GM21619 (cell line): ENCODE results near the gene GAS2L1.

ENCODE experiments used
- ATAC-seq: cut with Tn5 transposase; IDR thresholded peaks from one replicate; pipeline ENCODE4 v1.9.1; 2021; ENCODE audit not compliant: unreplicated experiment

The GAS2L1 gene

DNA sequence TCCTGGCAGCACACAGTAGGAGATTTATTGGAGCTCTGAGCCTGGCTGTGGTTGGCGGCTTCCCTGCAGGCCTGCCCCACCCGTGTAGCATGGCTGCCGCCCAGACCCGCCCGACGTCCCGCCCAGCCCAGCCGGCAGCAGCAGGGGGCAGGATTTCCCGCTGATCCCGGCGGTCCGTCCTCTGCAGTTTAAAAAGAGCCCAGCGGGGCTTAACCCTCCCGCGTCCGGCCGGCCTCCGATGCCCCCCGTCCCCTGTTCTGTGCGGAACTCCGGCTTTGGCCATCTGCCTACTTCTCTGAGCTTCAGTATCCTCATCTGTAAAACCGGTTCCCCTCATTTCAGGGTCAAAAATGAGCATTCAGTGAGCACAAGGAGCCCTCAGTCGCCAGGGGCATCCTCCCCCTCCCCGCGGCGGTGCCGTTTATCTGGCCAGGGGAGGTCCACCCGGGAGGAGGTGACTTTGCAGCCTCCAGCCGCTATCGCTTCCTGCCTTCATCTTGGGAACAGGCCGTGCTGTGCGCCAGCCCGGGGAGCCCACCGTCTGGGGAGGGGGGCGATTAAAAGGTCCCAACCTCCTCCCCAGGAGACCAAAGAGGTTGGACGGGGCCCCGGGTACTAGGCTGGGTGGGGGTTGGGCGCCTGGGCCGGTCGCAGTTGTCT, at the start of gene GAS2L1:
Gene GAS2L1 (plus strand): TSS at position 476 of the 660 bp plus-strand sequence. CDS start 1,456 bp downstream, outside the sequence.
- ATAC-seq = no peak

DNA sequence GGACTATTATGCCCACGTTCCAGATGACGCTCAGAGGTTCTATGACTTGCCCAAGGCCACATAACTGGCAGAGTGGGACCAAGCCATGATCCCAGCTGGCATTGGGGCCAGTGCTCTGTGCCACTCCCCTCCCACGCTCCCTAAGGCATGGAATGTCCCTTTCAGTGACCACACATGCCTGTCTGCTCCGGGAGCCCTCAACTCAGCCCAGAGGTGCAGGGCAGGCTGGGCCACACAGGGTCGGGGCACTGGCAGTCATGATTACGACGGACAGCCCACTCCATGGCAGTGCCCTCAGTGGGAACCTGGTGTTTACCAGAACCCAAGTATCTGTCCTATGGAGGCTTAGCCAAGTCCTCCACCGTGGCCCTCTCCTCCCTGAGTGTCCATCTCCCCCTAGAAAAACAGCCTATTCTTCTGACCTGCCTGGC, 48.7 kb upstream of the GAS2L1 start:
- no peak for ATAC-seq

DNA sequence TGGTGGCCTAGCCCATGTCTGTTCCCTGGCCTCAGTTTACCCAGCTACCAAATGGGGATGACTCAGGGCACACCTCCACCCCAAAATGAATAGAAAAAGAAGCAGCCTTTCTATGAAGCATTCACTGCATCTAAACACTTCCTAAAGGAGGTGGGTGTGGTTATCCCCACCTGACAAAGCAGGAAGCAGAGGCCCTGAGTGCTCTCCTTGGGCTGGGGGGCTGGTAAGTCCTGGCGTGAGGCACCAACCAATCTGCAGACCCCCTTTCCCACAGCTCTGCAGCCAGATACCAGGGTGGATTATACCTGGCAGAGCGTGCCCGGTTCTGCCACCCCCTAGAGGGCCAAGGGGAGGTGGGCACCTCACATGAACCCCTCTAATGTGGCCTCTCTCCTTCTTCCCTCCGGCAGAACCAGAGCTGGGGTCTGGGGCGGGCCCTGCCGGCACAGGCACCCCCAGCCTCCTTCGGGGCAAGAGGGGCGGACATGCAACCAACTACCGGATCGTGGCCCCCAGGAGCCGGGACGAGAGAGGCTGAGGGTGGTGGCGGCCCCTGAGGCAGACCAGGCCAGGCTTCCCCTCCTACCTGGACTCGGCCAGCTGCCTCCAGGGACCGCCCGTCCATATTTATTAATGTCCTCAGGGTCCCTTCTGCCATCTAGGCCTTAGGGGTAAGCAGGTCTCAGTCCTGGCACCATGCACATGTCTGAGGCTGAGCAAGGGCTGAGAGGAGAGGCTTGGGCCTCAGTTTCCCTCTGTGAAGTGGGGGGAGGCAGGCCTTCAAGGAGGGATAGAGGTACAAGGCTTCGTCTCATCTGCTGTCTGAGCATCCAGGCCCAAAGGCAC, 47.8 kb upstream of the GAS2L1 start:
- no peak for ATAC-seq

DNA sequence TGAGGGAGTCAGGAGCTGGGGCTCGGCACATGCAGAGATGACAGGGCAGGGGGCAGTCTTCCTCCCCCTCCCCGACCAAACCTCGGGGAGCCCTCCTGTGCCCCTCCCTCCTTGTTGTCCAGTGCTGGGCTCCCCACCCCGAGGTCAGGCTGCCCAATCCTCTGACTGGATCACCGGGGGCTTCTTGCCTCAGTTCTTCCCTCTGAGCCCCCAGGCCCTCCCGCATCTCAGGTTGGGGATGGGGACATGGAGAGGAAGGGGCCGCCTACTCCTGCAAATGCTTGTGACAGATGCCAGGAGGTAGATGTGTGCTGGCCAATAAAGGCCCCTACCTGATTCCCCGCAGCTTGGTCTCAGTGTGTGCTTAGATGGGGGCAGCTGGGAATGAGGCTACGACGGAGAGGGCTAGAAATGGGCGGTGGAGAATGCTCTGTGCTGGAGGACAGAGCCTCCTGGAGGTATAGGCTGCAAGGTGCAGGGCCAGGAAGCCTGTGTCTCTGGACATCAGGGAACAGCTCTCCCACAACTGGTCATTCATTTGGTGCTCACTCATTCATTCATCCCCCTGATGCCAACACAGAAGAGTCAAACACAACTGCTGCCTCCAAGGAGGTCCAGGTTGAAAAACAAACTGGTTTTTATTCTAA, 47.1 kb upstream of the GAS2L1 start:
- ATAC-seq = no peak

DNA sequence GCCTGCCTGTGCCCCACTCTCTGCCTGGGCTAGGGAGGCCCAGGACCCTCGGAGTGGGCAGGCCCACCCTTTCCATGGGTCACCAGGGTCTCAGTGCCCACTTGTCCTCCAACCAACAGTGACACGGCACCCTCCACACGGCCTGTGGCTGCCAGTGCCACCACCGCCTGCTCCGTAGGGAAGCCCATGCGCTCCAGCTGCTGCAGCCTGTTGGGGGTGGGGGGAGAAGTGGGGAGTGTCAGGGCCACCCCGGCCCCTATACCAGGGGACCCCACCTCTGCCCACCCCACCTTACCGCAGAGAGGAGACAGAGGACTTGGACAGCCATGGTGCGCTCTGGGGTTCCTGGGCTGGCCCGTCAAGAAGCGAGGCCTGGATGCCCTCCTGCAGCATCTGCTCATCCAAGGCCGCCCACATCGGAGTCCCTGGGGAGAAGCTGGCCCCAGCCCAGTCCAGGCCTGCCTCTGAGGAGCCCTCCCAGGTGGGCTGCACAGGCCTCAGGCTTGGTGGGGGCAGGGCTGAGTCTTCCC, 46.4 kb upstream of the GAS2L1 start:
- no peak for ATAC-seq

DNA sequence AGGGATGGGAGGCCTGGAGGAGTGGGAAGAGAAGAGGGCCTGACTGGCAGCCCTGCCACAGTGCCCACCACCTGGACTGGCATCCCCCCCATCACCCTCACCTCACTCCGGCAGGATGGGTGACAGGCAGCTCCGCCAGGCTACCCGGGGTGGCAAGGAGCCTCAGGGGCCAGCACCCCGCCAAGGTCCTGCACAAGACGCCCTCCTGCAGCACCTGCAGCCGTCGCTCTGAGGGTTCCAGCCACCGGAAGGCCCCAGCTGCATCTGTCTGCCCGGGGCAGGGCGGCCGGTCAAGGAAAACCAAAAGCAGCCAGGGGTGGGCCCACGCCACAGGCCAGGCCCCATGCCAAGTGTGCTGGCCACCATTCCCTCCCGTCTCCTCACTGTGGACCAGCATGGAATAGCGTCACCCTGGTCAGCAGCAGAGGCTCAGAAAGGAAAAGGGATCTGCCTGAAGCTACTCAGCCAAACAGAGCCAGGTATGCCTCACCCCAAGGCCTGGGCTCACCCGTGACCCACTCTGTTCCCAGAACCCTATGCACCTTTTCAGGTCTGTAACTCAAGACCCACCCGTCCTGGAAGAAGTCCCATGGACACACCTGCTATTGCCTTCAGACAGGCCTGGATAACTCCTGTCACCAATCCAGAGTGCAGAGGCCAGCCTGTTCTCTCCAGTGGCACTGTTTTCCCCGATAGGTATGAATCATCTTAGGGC, 45.7 kb upstream of the GAS2L1 start:
- no peak for ATAC-seq

DNA sequence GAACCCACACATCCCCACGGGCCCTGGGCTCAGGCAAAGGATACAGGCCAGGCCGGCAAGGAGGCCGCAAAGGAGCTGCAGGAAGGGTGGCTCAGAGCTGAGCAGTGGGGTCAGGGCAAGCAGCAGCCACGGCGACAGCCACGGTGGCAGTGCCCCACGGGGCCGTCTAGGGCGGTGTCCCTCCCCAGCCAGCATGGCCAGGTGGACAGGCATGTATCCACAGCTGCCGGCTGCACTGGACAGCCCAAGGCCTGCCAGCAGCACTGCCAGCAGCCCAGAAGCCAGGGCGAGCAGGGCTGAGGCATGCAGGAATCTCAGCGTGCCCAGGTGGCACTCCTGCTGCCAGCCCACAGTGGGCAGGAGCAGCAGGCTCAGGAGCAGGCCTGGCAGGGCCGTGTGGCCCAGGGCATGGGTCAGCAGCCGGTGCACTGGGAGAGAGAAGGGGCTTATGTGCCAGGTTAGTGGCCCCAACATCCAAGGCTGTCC, 42.6 kb upstream of the GAS2L1 start:
- no peak for ATAC-seq

DNA sequence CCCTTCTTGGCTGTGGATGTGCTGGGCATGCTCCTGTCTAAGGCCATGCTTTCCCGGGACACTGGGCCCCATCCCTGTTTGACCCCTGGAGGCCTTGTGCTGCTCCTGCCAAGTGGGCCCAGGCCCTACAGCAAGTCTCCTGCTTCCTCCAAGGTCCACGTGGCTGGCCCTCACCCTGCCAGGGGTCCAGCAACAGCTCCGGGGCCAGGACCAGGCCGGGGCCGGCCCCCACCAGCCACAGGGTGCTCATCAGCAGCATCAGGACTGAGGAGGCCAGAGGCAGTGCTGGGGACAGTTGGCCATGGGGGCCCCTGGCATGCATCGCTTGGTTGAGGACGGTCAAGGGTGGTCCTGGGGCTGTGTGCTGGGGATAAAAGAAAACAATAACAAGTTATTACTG, 41.1 kb upstream of the GAS2L1 start:
- no peak for ATAC-seq

DNA sequence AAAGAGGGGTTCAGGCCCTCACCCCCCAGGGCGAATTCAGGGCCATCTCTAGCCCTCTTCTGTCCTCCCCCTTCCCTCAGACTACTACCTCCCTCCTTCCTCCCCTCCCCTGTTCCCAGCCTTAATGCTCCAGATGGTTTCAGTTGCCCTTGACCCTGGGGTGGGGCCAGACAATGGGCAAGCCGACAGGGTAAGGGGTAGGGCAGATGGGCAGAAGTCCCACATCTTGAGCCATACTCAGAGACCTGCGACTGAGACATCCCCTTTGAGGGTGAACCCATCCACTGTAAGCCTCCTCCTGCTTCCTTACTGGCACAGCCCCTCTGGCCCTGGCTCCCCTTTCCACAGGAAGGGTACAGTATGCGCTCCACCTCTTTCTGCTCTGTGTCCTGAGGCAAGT, 40.5 kb upstream of the GAS2L1 start:
- ATAC-seq = no peak

DNA sequence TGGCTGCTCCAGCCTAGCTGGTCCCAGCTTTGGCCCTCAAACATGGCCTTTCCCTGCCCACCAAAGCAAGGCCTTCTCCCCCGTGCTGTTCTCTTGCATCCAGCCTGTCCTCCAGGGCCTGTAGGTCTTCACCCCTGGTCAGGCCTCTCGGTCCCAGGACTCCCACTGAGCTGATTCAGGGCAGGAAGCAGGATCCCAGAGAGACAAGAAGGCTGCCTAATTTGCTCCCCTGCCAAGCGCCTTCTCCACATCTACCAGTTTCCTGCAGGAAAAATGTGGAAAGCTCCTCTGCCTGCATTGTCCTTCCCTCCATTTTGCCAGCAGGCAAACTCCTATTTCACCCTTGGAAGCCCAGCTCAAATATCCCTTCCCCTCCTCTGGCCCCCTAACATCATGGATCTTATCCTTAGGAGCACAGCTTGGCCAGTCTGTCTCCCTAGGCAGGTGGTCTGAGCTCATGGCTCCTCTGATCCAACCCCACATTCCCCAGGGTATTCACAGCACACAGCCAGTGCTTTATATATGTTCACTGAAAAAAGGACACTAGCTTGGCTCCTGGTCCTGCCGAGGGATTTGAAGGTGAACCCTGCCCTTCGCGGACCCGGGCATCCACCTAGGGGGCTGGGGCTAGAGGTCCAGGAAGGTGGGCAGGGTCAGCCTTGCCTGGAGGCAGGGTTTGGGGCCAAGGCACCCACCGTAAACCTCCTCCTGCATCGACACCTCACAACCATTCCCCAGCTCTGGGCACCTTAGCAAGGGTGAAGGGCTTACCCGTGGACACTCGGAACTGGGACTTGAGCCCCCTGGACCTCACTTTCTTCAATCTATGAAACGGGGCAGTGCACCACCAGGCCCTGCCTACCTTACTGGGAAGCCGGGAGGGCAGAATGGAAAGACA, 39.6 kb upstream of the GAS2L1 start:
- no peak for ATAC-seq

DNA sequence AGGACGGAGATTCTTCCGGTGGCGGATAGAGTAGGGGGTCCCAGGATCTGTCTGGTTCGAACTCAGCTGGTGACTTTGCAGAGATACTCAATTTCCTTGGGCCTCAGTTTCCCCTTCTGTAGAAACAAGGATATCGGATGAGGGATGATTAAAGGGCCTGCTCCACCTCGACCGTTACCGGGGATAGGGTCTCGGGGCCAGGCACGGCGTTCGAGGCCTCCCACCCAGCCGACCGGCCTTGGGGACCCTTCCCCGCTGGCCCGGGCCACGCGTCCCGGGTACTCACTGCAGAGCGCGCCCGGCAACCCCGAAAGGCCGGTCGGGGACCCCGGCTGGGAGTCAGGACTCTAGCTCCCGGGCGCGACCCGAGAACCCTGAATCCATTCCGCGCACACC, 39.0 kb upstream of the GAS2L1 start:
- no peak for ATAC-seq

DNA sequence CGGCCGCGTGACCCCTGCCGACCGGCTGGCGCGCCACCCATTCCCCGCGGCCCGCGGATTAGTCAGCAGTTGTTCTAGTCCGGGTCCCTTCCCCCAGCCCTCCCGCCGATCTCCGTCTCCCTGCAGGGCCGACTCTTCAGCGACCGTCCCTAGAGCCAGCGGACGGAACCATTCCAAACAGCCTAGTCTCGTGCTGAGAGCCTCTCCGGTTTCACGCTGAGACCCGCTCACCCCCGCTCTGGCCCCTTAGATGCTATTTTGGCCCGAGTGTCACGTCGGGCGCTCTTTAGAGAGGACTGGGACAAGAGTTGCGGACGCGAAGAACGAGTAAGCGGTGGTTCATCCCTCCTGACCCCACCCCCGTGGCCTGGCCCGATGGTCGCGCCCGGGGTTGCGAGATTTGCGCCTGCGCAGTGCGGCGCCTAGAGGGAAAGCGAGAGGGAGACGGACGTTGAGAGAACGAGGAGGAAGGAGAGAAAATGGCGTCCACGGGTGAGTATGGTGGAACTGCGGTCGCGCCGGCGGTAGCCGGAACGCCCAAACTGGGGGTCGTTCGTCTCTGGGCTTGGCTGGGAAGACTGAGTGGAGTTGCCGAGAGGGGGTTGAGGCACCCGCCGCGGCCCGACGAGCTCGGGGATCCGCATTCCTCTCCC, 38.5 kb upstream of the GAS2L1 start, which contains the start of the genes EWSR1 and RHBDD3:
Gene EWSR1 (plus strand): TSS at position 411 of the 653 bp plus-strand sequence. CDS start 69 bp downstream, at position 480.
Gene RHBDD3 (minus strand): TSS at position 124 of the 653 bp plus-strand sequence. CDS start 2,355 bp downstream, outside the sequence.
- peak; percentile 72 for ATAC-seq

DNA sequence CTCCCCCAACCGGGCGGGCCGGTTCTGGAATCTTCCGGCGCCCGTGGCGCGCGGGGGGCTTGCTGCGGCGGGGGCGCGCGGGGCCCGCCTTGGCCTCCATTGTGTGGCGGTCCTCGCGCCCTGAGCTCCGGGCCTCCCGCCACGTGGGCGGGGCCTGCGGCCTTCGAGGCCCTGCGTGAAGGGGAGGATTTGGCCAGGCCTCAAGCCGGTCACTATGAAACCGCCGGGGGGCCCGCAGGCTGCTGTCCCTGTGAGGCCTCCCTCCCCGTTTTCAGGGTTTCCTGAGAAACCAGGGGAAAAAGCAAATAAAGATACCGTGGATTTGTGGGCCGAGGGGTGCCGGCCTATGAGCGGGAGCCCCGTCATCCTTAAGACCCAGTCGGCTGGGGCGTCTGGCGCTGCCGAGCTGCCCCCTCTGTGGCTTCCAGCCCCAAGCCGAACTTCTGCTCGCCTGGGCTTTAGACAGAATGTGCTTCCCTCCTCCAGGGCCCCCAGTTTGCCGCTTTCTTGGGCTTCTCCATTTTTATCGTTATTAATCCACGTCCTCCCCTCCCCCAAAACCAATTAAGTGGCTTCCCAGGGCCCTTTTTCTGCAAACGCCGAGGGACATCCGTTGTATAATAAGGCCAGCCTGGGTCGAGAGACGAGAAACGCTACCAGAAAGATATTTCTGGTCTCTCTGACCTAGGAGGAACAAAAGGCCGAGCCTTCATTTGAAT, 37.8 kb upstream of the GAS2L1 start:
- peak; percentile 25 for ATAC-seq

DNA sequence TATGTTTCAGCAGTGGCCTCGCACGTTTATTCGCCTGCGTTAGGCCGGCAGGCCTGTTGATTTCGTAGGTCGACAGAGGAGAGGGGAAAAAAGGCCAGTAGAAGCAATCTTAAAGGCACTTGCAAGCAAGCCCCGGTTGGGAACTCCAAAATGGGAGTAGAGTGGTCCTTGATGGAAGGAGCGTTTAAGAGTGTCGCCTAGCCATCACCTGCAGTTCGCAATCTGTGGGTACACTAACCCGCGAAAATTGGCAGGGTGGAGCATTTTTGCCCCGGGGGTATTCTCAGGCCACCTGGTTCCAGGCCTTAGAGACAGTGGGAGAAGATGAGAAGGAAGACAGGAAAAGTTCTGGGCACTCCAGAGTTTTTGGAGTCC, 37.2 kb upstream of the GAS2L1 start:
- ATAC-seq = no peak

DNA sequence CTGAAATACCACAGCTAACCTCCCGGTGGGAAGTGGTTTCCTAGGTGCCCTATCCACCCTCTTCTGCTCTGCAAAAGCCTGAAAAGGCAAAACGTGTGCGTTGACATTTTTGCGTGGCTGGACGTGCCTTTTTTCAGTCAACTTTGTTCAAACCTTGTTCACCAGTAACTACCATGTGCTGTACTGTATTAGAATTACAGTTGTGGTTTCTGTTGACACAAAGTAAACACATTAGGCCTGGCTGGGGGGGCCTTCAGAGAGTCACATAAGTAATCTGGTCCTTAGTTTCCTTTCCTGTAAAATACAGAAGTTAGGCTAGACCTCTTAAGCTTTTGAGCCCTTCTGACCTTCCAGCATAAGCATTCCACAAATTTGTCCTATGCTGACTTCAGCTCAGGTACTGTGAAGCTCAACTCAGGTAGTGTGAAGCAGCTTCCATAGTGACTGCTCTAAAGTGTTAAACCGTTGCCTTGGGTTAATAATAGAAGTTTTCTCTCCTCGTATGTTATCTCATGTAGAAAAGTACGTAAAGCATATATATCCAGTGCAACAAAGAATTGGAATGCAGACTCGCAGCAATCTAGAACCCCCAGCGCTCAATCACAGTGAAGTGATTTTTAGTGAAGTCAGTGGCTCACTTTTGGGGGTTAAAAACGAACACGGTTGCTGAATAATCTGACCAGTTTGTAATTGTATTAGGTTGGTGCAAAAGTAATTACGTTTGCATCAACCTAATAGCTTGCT, 36.5 kb upstream of the GAS2L1 start:
- ATAC-seq = no peak

DNA sequence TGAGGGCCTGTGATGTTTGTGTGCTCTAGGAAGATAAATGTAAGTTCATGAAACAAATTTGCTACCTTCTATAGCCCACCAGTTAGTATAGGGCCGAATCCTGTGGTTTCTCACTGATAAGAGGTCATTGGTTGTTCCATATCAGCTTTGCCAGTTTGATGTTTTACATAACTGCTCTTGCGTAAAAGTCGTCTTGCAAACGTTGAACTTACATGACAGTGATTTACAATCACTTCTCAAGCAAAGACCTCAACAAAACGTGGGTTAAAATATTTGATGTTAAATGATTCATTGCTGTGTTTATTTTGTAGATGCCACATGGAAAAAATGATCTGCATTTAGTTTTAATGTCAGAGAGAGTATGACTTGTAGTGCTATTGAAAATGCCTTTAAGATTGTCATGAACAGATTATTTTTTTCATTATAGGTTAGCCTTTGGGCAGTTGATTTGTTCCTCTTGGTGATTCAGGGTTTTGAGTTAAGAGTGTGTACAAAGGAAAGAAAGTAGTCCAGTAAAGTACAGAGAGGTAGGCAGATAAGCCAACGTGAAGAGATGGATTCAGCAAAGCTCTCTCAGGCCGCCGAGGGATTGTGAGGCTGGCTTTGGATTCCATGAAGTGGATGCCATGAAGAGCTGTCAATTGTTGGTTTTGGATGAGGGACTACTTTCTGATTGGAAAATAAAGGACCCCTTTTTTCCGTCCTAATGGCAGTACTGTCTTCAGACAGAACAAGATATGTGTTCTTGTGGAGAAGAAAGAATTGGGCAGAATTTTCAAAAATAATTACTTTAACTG, 35.8 kb upstream of the GAS2L1 start:
- no peak for ATAC-seq

DNA sequence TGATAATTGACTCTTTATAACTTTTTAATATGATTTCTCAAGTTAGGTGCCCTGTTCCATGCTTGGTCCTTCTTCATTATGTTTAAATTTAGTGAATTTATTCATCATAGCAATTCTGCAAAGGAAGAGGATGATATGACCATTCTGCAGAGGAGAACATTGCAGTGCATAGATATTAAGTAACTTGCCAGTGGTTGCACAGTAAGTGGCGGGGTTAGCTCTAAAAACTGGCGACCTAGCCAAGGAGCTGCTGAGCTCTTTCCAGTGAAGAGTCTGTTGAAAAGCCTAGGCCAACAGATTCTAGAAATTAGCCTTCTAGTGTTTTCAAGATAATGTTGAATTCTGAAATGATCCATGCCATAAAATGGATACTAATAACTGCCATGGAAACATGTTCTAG, 33.8 kb upstream of the GAS2L1 start:
- ATAC-seq = no peak
